Omental fat pad (tissue), 4 donors: Measurements from ENCODE around the gene TRMT11. TPM values are rescaled to one million over a fixed set of nuclear protein-coding genes. Genes with fewer than 3 reads are reported as not detected.
A peak's percentile ranks its signal among the peaks of the same experiment; 100 is the strongest.

ENCODE experiments used
- ATAC-seq: fragments of 150-250 bp; one replicate; pipeline ENCODE4 v1.9.1; 2016; ENCODE audit warnings: mild to moderate bottlenecking, moderate library complexity; ENCODE audit not compliant: low FRiP score
- DNase-seq: peaks from one replicate; pipeline ENCODE4 v3.0.0-alpha.2; 2019; ENCODE audit warnings: low spot score
- CTCF ChIP-seq, 3 donors: fragments of 450-650 bp; IDR thresholded peaks; one replicate each; pipeline ENCODE4 v1.5.1; 2016 to 2017; ENCODE audit warnings: antibody characterized with exemption in 3 of 3, mild to moderate bottlenecking in 3 of 3, moderate library complexity in 2 of 3
- total RNA-seq, 4 donors: library from RNA; depleted of rRNA; stranded (reverse); fragments of >200 nt; gene quantifications; one replicate each; pipeline ENCODE4 v1.1.0, GENCODE V29; 2016

TRMT11 gene
- total RNA-seq, 4 donors from 2014 or later, result 18.0 to 31.7 (median 23.2) TPM

- ATAC-seq (no peak), DNase-seq (no peak)
- no peak for TF ChIP-seq CTCF (IDR thresholded peaks at IDR 0.05)
These were observed 35.0 kb upstream of the TRMT11 start for GRCh38 chr6:125951323-125951722.

GRCh38 chr6:125952764-125953501 is 33.4 kb upstream of the TRMT11 start:
- DNase-seq (no peak), ATAC-seq (no peak)
- TF ChIP-seq CTCF (IDR thresholded peaks at IDR 0.05), result no peak

GRCh38 chr6:125953502-125953875 is 32.9 kb upstream of the TRMT11 start:
- TF ChIP-seq CTCF (IDR thresholded peaks at IDR 0.05), result no peak
- ATAC-seq, result no peak
- no peak for DNase-seq

GRCh38 chr6:125954735-125955339 is 31.5 kb upstream of the TRMT11 start:
- TF ChIP-seq CTCF (IDR thresholded peaks at IDR 0.05), result no peak

GRCh38 chr6:125955973-125956372 is 30.4 kb upstream of the TRMT11 start:
- no peak for TF ChIP-seq CTCF (IDR thresholded peaks at IDR 0.05)
- ATAC-seq (no peak), DNase-seq (no peak)

More at GRCh38 chr6:125954735-125955339, 31.5 kb upstream of the TRMT11 start:
- ATAC-seq (no peak), DNase-seq (no peak)

- peak; percentile 93 for ATAC-seq
- DNase-seq, result peak; percentile 96
- TF ChIP-seq CTCF (IDR thresholded peaks at IDR 0.05), result peak in 2 of 3 donors; percentile 92 to 98
These were observed 29.6 kb upstream of the TRMT11 start, which contains the start of gene HINT3 for GRCh38 chr6:125956506-125957390. TSS of gene HINT3 (plus strand) at chr6:125956770. CDS start at chr6:125956978, 208 bp downstream.
